Cerebellar cortex (tissue), 1 donor: ENCODE measurements around the gene FOSL1.

Source experiments
- DNase-seq: peaks from one replicate; pipeline ENCODE4 v3.0.0-alpha.2; 2015; ENCODE audit warnings: low spot score

FOSL1 gene

GRCh38 chr11:65896034-65896999 is 3.9 kb downstream of the FOSL1 start:
- no peak for DNase-seq

- DNase-seq = no peak
Measured at GRCh38 chr11:65895482-65895981, 4.7 kb downstream of the FOSL1 start.

GRCh38 chr11:65894034-65894591 is 6.1 kb downstream of the FOSL1 start:
- no peak for DNase-seq

GRCh38 chr11:65892661-65893317 is 7.4 kb downstream of the FOSL1 start:
- peak; percentile 46 for DNase-seq

- peak; percentile 45 for DNase-seq
Measured at GRCh38 chr11:65892137-65892540, 8.0 kb downstream of the FOSL1 start.

- peak; percentile 49 for DNase-seq
Measured at GRCh38 chr11:65891219-65892136, 8.7 kb downstream of the FOSL1 start.

- peak; percentile 97 for DNase-seq
Measured at GRCh38 chr11:65890324-65891218, 9.6 kb downstream of the FOSL1 start, which contains the start of gene CCDC85B. Gene CCDC85B, plus strand, starts transcription at chr11:65890673. Its CDS starts 111 bp downstream, at chr11:65890784.

GRCh38 chr11:65888163-65888814 is 11.9 kb downstream of the FOSL1 start, which contains the start of gene FIBP:
Gene FIBP, minus strand, starts transcription at chr11:65888471. Its CDS starts 53 bp downstream, at chr11:65888418.
- DNase-seq = peak; percentile 97

- no peak for DNase-seq
Measured at GRCh38 chr11:65887723-65888162, 12.4 kb downstream of the FOSL1 start.

GRCh38 chr11:65886826-65887722 is 13.1 kb downstream of the FOSL1 start:
- no peak for DNase-seq

GRCh38 chr11:65885808-65886536 is 14.2 kb downstream of the FOSL1 start:
- DNase-seq = no peak

GRCh38 chr11:65885231-65885630 is 15.0 kb downstream of the FOSL1 start:
- no peak for DNase-seq

- peak; percentile 76 for DNase-seq
Measured at GRCh38 chr11:65884716-65885092, 15.5 kb downstream of the FOSL1 start.

- no peak for DNase-seq
Measured at GRCh38 chr11:65883786-65884715, 16.1 kb downstream of the FOSL1 start.

GRCh38 chr11:65883058-65883761 is 17.0 kb downstream of the FOSL1 start:
- DNase-seq = no peak
